CD4-positive, CD25-positive, alpha-beta regulatory T cell (primary cell): ENCODE data around the gene P2RX3. TPM values are rescaled to one million over a fixed set of nuclear protein-coding genes. Genes with fewer than 3 reads are reported as not detected.

Experiments used
- ATAC-seq, 2 donors: fragments of 150-1000 bp; cut with Tn5 transposase; one replicate each; pipeline ENCODE4 v1.10.0; 2021; ENCODE audit warnings: low read depth in 2 of 2, moderate number of reproducible peaks in 2 of 2, moderate library complexity in 1 of 2
- DNase-seq, 3 donors: peaks; one replicate each; pipeline versions ENCODE4 v3.0.0 to v3.0.0-alpha.2; 2012 to 2022; ENCODE audit warnings: mixed read lengths in 1 of 3
- H3K27ac ChIP-seq: one replicate; pipeline ENCODE4 v1.7.0; 2013; ENCODE audit warnings: mild to moderate bottlenecking, low read length; ENCODE audit not compliant: insufficient read depth, poor library complexity, severe bottlenecking
- H3K27me3 ChIP-seq: one replicate; pipeline ENCODE4 v1.7.0; 2013; ENCODE audit warnings: low read length; ENCODE audit not compliant: control insufficient read depth, insufficient read depth
- H3K36me3 ChIP-seq: one replicate; pipeline ENCODE4 v1.7.0; 2013; ENCODE audit warnings: mild to moderate bottlenecking, low read length, moderate library complexity; ENCODE audit not compliant: control insufficient read depth, insufficient read depth
- H3K4me1 ChIP-seq: 2 replicates; pipeline ENCODE4 v1.7.0; 2013; ENCODE audit warnings: mild to moderate bottlenecking, low read length; ENCODE audit not compliant: insufficient read depth, control insufficient read depth, poor library complexity, severe bottlenecking
- H3K4me3 ChIP-seq: one replicate; pipeline ENCODE4 v1.7.0; 2013; ENCODE audit warnings: low read depth, mild to moderate bottlenecking, low read length, moderate library complexity
- H3K9me3 ChIP-seq, 2 experiments: 1 replicate in 1 of 2; 2 replicates in 1 of 2; pipeline ENCODE4 v1.7.0; 2013; ENCODE audit warnings: low read length in 2 of 2, mild to moderate bottlenecking in 1 of 2, moderate library complexity in 1 of 2; ENCODE audit not compliant: control insufficient read depth in 2 of 2
- H3K27ac Mint-ChIP-seq, 3 donors: one replicate each; pipeline ENCODE4 v1.8.0; 2020 to 2022; ENCODE audit warnings: mild to moderate bottlenecking in 3 of 3, mixed read lengths in 3 of 3, moderate library complexity in 2 of 3
- H3K27me3 Mint-ChIP-seq: one replicate; pipeline ENCODE4 v1.8.0; 2022; ENCODE audit warnings: mild to moderate bottlenecking, mixed read lengths
- H3K36me3 Mint-ChIP-seq: one replicate; pipeline ENCODE4 v1.8.0; 2020; ENCODE audit warnings: mixed read lengths
- H3K4me1 Mint-ChIP-seq, 4 donors: one replicate each; pipeline ENCODE4 v1.8.0; 2020 to 2022; ENCODE audit warnings: mixed read lengths in 4 of 4, mild to moderate bottlenecking in 1 of 4
- H3K4me3 Mint-ChIP-seq, 4 donors: one replicate each; pipeline ENCODE4 v1.8.0; 2020 to 2022; ENCODE audit warnings: mild to moderate bottlenecking in 4 of 4, mixed read lengths in 4 of 4, moderate library complexity in 3 of 4
- H3K9me3 Mint-ChIP-seq, 7 donors: one replicate each; pipeline ENCODE4 v1.8.0; 2020 to 2022; ENCODE audit warnings: mixed read lengths in 7 of 7, mild to moderate bottlenecking in 3 of 7, moderate library complexity in 2 of 7
- polyA plus RNA-seq, 4 donors: library from polyadenylated mRNA; unstranded; fragments of 300-500 nt; fragmentation: Illumina TruSeq; gene quantifications; one replicate each; pipeline ENCODE4 v1.2.3, GENCODE V29; 2021
- total RNA-seq: library from RNA; stranded (reverse); gene quantifications from one replicate; pipeline ENCODE4 v1.2.3, GENCODE V29; 2022

Gene P2RX3
- total and polyA plus RNA-seq, 5 donors from 2014 or later: not detected

DNA sequence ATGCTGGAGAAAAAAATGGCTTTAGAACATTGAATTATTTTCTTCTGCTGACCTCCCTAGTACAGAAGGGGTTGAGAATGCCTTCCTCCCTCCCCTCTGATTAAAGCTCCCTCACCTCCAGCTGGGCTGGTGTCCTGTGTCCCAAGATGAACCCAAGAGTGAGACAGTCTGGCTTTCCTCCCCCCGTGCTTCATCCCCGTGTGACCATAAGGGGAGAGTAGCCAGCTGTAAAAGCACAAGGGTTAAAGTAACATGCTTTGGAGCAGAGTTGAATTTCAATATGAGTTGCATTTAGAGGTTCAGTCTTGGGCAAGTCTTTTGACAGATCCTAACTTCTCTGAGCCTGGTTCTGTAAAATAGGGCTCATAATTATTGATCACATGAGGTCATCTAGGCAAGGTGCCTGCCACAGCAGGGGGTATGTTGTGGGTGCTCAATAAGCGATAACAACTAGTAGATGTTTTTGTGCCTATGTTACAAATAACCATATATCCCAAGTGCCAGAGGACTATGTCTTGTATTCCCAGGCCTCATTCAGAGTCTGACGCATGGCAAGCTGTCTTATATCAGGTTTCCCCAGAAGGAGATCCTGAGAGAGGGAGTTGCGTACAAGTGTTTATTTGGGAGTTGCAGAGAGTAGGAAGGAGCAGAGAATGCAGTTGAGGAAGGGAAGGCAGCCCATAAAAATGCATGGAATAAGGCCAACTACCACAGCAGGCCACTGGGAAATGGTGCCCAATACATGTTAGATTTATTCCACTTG is 48.2 kb downstream of the P2RX3 start:
- Histone ChIP-seq H3K4me3 (no peak overlapping the region), H3K27me3 (no peaks in the 10 kb centered on the region), H3K9me3 (no peaks in the 10 kb centered on the region), H3K4me1 (no peaks in the 10 kb centered on the region), H3K27ac (no peak overlapping the region), H3K36me3 (no peaks in the 10 kb centered on the region)
- Mint-ChIP-seq H3K4me3 (no peak overlapping the region), H3K36me3 (no peaks in the 10 kb centered on the region), H3K9me3 (no peaks in the 10 kb centered on the region), H3K27ac (no peak overlapping the region), H3K27me3 (no peaks in the 10 kb centered on the region), H3K4me1 (no peaks in the 10 kb centered on the region)
- ATAC-seq: no peak
- no peak for DNase-seq

DNA sequence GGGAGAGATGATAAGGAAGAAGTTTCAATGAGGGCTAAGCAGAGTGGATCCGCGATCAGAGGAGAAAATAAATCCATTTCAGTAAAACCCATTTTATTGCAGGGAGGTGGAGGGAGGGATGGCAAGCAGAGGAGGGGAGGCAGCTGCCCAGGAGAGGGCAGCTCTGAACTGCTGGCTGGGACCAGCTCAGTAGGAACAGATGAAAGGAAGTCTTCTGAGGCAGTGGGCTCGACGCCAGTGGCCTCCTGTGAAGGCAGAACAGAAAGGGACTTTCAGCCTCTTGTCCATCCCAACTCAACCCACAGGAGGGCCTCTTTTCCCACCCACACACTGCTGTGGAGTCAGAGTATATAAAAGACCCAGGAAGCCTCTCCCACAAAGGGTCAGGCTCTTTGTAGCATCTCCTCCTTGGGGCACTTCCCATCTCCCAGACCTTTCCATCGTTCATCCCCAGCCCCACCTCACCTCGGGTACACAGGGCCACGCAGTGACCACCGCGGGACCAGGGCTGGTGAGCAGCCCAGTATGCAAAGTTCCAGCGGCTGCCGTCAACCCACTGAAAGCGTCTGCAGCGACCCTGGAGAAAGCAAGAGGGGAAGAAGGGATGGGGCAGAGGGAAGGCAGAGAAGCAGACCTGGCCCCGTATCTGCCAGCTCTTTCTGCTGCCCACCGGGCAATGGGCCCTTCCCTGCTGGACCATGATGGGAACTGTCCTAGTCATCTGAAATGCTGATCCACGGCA is 49.3 kb downstream of the P2RX3 start:
- Mint-ChIP-seq H3K27ac (no peak overlapping the region), H3K36me3 (no peaks in the 10 kb centered on the region), H3K4me3 (no peak overlapping the region), H3K4me1 (no peaks in the 10 kb centered on the region), H3K27me3 (no peaks in the 10 kb centered on the region), H3K9me3 (no peaks in the 10 kb centered on the region)
- H3K4me3 ChIP-seq: no peak overlapping the region
- DNase-seq: no peak
- no peak overlapping the region for H3K27ac ChIP-seq
- no peaks in the 10 kb centered on the region for H3K36me3 ChIP-seq
- H3K9me3 ChIP-seq: no peaks in the 10 kb centered on the region
- H3K4me1 ChIP-seq: no peaks in the 10 kb centered on the region
- ATAC-seq: no peak
- no peaks in the 10 kb centered on the region for H3K27me3 ChIP-seq

DNA sequence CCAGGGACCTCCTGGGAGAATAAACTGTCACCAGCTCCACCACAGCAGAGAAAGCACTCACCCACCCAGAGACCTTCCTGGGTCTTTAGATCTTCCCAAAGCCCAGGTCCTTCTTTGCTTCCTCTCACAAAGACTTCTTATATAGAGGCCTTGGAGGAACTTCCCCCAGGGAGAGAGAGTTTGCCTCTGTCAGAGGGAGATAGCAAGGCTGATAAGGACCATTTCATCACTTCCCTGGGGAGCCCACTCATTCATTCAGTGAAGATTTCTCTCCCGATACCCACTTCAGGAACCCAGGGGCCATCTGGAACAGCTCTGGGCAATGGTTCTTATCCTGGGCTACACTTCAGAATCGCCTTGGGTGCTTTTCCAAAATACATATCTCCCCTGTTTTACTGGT is 52.4 kb downstream of the P2RX3 start, which contains the start of gene PRG2:
Gene PRG2, minus strand, starts transcription at position 116 of the 400 bp plus-strand sequence. CDS start 706 bp downstream, outside the sequence.
- no peak for ATAC-seq
- H3K27me3 ChIP-seq: no peaks in the 10 kb centered on the region
- no peaks in the 10 kb centered on the region for H3K36me3 ChIP-seq
- H3K27ac ChIP-seq: no peak within 1 kb of the TSS
- Mint-ChIP-seq H3K36me3 (no peaks in the 10 kb centered on the region), H3K27ac (peak within 1 kb of the TSS in 1 of 3 donors; percentile 45), H3K27me3 (no peaks in the 10 kb centered on the region), H3K4me3 (no peak within 1 kb of the TSS), H3K4me1 (no peaks in the 10 kb centered on the region), H3K9me3 (no peaks in the 10 kb centered on the region)
- H3K4me3 ChIP-seq: no peak within 1 kb of the TSS
- no peaks in the 10 kb centered on the region for H3K4me1 ChIP-seq
- DNase-seq: no peak
- no peaks in the 10 kb centered on the region for H3K9me3 ChIP-seq

DNA sequence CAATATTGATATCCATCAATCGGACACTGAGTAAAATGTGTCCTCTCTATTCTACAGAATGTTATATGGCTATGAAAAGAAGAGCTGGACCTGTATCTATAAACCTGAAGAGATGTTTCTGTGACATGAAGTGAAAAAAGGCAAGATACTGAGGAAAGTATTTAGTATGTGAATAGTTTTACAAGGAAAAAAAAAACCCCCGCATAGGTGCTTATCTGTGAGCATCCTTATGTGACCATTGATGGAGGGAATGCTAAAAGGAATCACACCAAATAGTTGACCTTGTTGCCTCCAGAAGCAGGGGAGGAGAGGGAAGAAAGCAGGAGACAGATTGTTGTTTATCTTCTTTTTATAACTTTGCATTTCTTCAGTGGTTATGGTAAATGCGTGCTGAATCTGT is 53.0 kb downstream of the P2RX3 start:
- no peaks in the 10 kb centered on the region for H3K27me3 ChIP-seq
- H3K4me1 ChIP-seq: no peaks in the 10 kb centered on the region
- Mint-ChIP-seq H3K4me1 (no peaks in the 10 kb centered on the region), H3K4me3 (no peak overlapping the region), H3K36me3 (no peaks in the 10 kb centered on the region), H3K9me3 (no peaks in the 10 kb centered on the region), H3K27me3 (no peaks in the 10 kb centered on the region), H3K27ac (peak overlapping the region in 1 of 3 donors; percentile 1)
- DNase-seq: no peak
- H3K27ac ChIP-seq: no peak overlapping the region
- no peak overlapping the region for H3K4me3 ChIP-seq
- H3K9me3 ChIP-seq: no peaks in the 10 kb centered on the region
- no peak for ATAC-seq
- H3K36me3 ChIP-seq: no peaks in the 10 kb centered on the region

DNA sequence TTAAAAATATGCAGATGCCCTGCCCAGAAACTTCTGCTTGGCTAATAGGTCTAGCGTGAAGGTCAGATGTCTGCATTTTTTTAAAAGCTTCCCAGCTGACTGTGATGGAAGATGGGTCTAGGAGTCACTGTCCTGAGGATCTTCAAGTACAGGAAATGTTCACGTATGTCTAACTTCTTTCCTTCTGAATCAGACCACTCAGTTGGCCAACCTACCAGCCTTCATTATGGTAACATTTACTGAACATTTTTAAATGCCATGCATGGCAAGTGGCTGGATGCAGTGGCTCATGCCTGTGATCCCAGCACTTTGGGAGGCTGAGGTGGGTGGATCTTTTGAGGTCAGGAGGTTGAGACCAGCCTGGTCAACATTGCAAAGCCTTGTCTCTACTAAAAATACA is 53.4 kb downstream of the P2RX3 start:
- Mint-ChIP-seq H3K27me3 (no peaks in the 10 kb centered on the region), H3K4me3 (no peak overlapping the region), H3K27ac (no peak overlapping the region), H3K9me3 (no peaks in the 10 kb centered on the region), H3K36me3 (no peaks in the 10 kb centered on the region), H3K4me1 (no peaks in the 10 kb centered on the region)
- no peak overlapping the region for H3K4me3 ChIP-seq
- no peak for ATAC-seq
- H3K27ac ChIP-seq: no peak overlapping the region
- no peaks in the 10 kb centered on the region for H3K36me3 ChIP-seq
- no peaks in the 10 kb centered on the region for H3K9me3 ChIP-seq
- H3K4me1 ChIP-seq: no peaks in the 10 kb centered on the region
- DNase-seq: no peak
- no peaks in the 10 kb centered on the region for H3K27me3 ChIP-seq

DNA sequence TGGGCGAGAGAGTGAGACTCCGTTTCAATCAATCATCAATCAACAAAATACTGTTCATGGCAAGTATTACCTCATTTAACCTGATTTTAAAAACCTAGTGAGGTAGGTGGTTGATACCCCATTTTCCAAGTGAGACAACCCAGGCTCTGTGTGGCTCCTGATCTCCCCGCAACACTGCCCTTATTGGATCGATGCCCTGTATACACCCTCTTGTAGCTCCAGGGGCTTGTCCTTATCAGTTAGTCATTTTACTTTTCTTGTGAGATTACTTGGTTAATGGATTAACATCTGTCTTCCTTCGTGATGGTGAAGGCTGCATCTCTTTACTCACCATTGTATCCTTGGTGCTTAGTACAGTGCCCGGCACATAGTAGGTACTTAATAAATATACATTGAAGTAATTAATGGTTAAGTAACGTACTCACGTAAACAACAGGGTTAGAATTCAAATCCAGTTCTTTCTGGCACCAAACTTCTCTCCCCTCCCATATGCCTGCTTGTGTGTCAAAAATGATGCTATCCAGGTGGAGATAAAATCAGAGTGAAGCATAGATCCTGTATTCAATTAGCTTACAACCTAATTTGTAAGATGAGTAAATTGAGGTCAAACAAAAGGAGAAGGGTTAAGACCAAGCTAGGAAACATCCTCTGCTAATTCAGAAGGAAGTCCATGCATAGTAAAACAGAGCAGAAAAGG is 54.1 kb downstream of the P2RX3 start:
- Mint-ChIP-seq H3K36me3 (no peaks in the 10 kb centered on the region), H3K27me3 (no peaks in the 10 kb centered on the region), H3K4me3 (no peak overlapping the region), H3K9me3 (no peaks in the 10 kb centered on the region), H3K4me1 (no peaks in the 10 kb centered on the region), H3K27ac (no peak overlapping the region)
- H3K27ac ChIP-seq: no peak overlapping the region
- DNase-seq (no peak), ATAC-seq (no peak)
- H3K27me3 ChIP-seq: no peaks in the 10 kb centered on the region
- no peak overlapping the region for H3K4me3 ChIP-seq
- H3K9me3 ChIP-seq: no peaks in the 10 kb centered on the region
- H3K4me1 ChIP-seq: no peaks in the 10 kb centered on the region
- H3K36me3 ChIP-seq: no peaks in the 10 kb centered on the region

DNA sequence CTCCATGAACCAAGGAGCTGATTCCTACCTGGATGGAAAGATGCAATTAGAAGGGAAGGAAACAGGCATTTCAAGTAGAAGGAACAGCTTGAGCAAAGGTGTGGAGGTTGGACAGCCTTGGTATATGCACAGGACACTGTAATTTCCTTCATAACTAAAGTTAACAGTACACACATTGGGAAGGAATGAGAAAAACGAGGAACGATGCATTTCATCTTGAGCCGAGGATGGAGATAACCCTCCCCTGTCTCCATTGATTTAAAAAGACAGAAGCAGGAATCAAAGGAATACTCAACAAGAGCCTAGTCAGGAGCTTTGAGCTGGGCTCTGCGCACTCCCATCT is 54.6 kb downstream of the P2RX3 start:
- Histone ChIP-seq H3K27me3 (no peaks in the 10 kb centered on the region), H3K4me1 (no peaks in the 10 kb centered on the region), H3K27ac (no peak overlapping the region), H3K4me3 (no peak overlapping the region), H3K9me3 (no peaks in the 10 kb centered on the region), H3K36me3 (no peaks in the 10 kb centered on the region)
- no peaks in the 10 kb centered on the region for H3K36me3 Mint-ChIP-seq
- no peaks in the 10 kb centered on the region for H3K9me3 Mint-ChIP-seq
- no peak overlapping the region for H3K4me3 Mint-ChIP-seq
- ATAC-seq: no peak
- no peaks in the 10 kb centered on the region for H3K27me3 Mint-ChIP-seq
- H3K4me1 Mint-ChIP-seq: no peaks in the 10 kb centered on the region
- DNase-seq: no peak
- H3K27ac Mint-ChIP-seq: no peak overlapping the region
